Endometrial microvascular endothelial cells (primary cell): ENCODE results near the gene CRYBG3. TPM values are rescaled to one million over a fixed set of nuclear protein-coding genes. Genes with fewer than 3 reads are reported as not detected.

Experiments
- in situ Hi-C: cut with HindIII; loops from 2 replicates; pipeline ENCODE4 v1.10.0; 2017; ENCODE audit warnings: low sequenced_read_pairs, low pct_unique_long_range_greater_than_20kb; ENCODE audit errors: inconsistent ontology term
- total RNA-seq: library from RNA; depleted of rRNA; stranded (reverse); fragments of >200 nt; gene quantifications from one replicate; pipeline ENCODE4 v1.2.3, GENCODE V29; 2015; ENCODE audit errors: inconsistent ontology term

CRYBG3 gene
- 10.1 TPM for total RNA-seq

DNA sequence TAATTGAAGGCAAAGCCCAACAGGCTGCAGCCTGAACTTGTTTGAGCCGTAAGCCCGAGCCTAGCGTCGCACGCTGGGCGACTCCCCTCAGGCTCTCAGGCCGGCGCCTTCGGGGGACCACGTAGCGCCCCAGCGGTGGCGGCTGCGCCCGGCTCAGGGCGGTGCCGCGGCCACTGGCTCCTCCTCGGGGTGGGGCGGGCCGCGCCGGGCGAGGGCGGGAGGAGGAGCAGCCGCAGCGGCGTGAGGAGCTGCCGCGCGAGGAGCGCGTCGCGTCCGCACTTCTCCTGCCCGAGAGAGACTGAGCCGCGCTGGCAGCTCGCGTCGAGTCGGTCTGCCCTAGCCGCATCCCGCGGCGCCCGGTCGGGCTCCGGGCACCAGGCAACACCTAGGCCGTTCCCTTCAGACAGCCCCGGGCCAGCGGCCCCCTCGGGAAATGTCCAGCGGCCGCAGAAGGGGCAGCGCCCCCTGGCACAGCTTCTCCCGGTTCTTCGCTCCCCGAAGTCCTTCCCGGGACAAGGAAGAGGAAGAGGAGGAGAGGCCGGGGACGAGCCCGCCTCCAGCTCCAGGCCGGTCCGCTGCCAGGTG is at the start of gene CRYBG3:
Gene CRYBG3, plus strand, starts transcription at position 238 of the 585 bp plus-strand sequence. Its CDS starts 196 bp downstream, at position 434.
- in situ Hi-C loops, result loop anchor here (25.0 kb wide), 1 partner anchor 190 kb away; no protein-coding TSS in a partner anchor

- in situ Hi-C loops, result no loop called here
Measured at GRCh38 chr3:97772926-97773325, 48.9 kb upstream of the CRYBG3 start.

GRCh38 chr3:97778152-97778551 is 43.7 kb upstream of the CRYBG3 start:
- in situ Hi-C loops, result no loop called here

- in situ Hi-C loops, result no loop called here
Measured at GRCh38 chr3:97793420-97794019, 28.3 kb upstream of the CRYBG3 start.

- in situ Hi-C loops, result no loop called here
Measured at GRCh38 chr3:97795951-97796350, 25.9 kb upstream of the CRYBG3 start.

GRCh38 chr3:97804471-97804870 is 17.3 kb upstream of the CRYBG3 start:
- in situ Hi-C loops, result loop anchor here (25.0 kb wide), 1 partner anchor 208 kb away; no protein-coding TSS in a partner anchor

DNA sequence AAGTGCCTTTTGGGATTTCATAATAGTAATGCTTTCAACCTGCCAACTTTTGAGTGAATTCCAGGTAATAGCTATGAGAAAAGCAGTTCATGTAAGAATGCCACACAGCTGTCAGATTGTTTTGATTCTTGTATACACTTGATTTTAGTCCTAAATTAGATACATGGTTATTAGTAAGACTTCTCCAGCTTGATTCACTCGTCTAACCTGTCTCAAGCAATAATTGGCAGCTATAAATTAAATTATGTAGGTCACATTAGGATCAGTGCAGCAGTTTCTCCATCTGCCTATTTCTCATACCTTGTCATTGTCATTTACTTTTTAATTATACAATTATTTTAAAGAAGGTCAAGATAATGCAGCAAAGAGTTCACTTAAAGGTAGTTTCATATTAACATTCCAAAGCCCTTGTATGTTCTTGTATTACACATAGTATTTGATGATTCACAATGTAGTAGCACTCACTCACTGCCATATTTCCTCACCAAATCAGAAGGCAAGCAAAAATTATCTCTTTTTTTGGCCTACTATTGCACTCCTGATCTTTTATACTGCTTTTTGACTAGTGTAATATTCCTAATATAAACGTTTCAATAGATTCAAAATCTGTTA is 10.9 kb upstream of the CRYBG3 start:
- in situ Hi-C loops, result loop anchor here (25.0 kb wide), 1 partner anchor 201 kb away; no protein-coding TSS in a partner anchor

GRCh38 chr3:97815149-97815917 is 6.5 kb upstream of the CRYBG3 start:
- in situ Hi-C loops, result loop anchor here (25.0 kb wide), 1 partner anchor 197 kb away; no protein-coding TSS in a partner anchor

DNA sequence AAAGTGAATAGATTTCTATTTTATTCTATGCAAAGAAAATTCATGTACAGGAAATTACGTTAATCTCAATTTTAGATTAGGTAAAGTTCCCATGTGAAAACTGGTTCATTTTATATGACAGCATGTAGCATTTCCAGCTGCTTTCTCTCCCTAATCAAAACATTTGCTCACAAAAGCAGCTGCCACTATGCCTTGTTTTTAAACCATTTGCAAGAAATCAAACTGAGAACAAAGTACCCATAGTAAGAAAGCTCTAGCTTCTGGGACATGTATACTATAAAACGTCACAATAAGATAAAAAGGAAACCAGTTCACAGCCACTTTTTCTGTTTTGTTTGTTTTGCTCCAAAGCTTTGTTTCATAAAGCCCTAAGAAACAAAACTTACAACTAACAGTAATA is 5.0 kb upstream of the CRYBG3 start:
- in situ Hi-C loops, result loop anchor here (25.0 kb wide), 1 partner anchor 195 kb away; no protein-coding TSS in a partner anchor

DNA sequence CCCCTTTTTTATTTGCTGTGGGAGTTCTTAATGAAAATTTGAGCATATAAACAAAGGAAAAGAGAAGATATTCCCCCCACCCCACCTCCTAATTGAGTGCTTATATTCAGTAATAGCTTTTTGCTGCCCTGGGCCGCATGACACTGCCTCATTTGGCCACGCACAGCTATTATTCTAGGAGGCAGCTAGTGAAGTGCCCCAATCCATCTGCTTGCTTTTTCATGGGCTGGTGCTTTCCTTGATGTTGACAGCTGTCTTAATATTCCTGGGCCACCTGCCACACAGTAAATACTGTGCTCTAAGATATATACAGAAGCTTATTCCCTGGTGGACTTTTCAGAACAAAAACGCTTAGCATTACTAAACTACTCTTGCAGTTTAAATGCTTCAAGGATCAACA is 3.8 kb upstream of the CRYBG3 start:
- in situ Hi-C loops, result loop anchor here (25.0 kb wide), 1 partner anchor 194 kb away; no protein-coding TSS in a partner anchor

GRCh38 chr3:97820780-97821179 is 1.0 kb upstream of the CRYBG3 start:
- in situ Hi-C loops, result loop anchor here (25.0 kb wide), 1 partner anchor 192 kb away; no protein-coding TSS in a partner anchor

- in situ Hi-C loops, result loop anchor here (25.0 kb wide), 1 partner anchor 191 kb away; no protein-coding TSS in a partner anchor
Measured at GRCh38 chr3:97821287-97821773, 481 bp upstream of the CRYBG3 start.

DNA sequence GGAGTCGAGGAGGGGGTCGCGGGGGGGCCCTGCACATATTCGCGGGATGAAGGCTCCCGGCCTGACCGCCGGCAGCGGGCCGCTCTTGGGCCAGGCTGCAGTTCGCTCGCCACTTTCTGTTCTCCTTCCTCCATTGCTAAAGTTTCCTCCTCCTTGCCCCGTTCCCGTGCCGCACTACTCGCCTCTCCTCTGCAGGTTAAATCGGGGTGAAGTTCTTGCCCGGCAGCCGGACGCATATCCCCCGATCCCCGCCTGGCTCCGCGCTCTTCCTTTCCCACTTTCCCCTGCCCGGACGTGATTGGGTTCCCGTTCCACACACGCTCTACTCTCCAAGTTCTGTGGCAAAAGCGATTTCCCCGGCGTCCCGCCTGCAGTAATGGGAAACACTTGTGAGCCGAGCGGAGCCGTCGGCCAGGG is 556 bp downstream of the CRYBG3 start:
- in situ Hi-C loops, result loop anchor here (25.0 kb wide), 1 partner anchor 190 kb away; no protein-coding TSS in a partner anchor

DNA sequence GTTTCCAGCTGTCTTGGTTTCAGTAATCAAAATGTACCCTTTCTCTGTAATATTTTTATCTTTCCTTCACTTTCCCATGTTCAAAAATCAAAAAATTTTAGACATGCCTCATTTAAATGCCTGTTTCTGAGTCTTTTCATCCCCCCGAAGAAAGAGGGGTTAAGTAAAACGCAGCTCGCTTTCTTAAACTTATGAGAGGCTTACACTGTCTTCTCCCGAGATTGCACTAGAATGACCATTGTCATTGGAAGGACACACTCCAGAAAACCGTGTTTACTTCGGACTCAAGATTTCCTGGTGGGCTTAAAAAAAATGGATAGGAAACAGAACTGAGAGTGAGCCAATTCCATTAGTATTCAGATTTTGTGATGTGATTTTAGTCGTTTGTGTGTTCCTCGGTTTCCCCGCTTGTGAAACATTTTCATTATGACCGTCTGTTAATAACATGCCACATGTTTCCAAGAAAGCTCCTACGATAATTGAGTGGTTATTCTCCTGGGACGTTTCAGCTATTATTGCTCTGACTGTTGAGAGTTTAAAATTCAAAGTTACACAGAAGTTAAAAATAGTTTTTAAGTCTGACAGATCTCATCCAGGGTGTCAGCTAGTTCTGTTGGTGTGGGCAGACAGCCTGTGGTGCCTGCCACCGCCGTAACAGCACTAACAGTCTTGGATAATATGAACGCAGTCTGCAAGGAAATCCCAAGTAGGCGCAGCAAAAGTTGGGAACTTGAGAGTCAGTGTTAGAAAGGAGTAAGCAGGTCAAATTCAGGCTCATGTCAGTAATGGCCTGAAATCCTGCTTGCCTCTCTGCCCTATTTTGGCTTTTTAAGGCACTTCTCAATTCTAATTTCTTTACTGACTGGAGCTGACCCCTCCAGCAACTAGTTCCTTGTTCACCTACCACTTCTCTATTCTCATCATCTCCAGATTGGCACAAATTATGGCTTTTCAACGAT is 1.5 kb downstream of the CRYBG3 start:
- in situ Hi-C loops, result loop anchor here (25.0 kb wide), 1 partner anchor 189 kb away; no protein-coding TSS in a partner anchor

- in situ Hi-C loops, result no loop called here
Measured at GRCh38 chr3:97825101-97825500, 3.3 kb downstream of the CRYBG3 start.

GRCh38 chr3:97827741-97828471 is 6.1 kb downstream of the CRYBG3 start:
- in situ Hi-C loops, result no loop called here

GRCh38 chr3:97829198-97829597 is 7.4 kb downstream of the CRYBG3 start:
- in situ Hi-C loops, result no loop called here
